Smooth muscle cell (in vitro differentiated cells): Measurements from ENCODE around the gene MTMR3. TPM values are rescaled to one million over a fixed set of nuclear protein-coding genes. Genes with fewer than 3 reads are reported as not detected.

Experiments used
- DNase-seq: peaks from one replicate; lab custom pipeline; 2025; ENCODE audit not compliant: unreplicated experiment; lab: John Stamatoyannopoulos, UW
- H2AFZ ChIP-seq: fragments of 200-600 bp; sonication (generic); 2 replicates; pipeline ENCODE4 v1.6.0; 2016; ENCODE audit warnings: antibody characterized with exemption, low read depth, mild to moderate bottlenecking
- H3F3A ChIP-seq: fragments of 200-600 bp; sonication (generic); 2 replicates; pipeline ENCODE4 v1.6.0; 2017; ENCODE audit warnings: antibody characterized with exemption, low read depth
- H3K27ac ChIP-seq: fragments of 200-600 bp; sonication (generic); 2 replicates; pipeline ENCODE4 v1.5.1; 2016; ENCODE audit warnings: low read depth, mild to moderate bottlenecking
- H3K27me3 ChIP-seq: fragments of 200-600 bp; sonication (generic); 2 replicates; pipeline ENCODE4 v1.6.1; 2016; ENCODE audit warnings: low read depth, mild to moderate bottlenecking
- H3K36me3 ChIP-seq: fragments of 200-600 bp; sonication (generic); 2 replicates; pipeline ENCODE4 v1.5.1; 2016; ENCODE audit warnings: low read depth
- H3K4me1 ChIP-seq: fragments of 200-600 bp; sonication (generic); 2 replicates; pipeline ENCODE4 v1.5.1; 2016; ENCODE audit warnings: low read depth
- H3K4me2 ChIP-seq: fragments of 200-600 bp; sonication (generic); 2 replicates; pipeline ENCODE4 v1.6.0; 2016; ENCODE audit warnings: mild to moderate bottlenecking
- H3K4me3 ChIP-seq: fragments of 200-600 bp; sonication (generic); 2 replicates; pipeline ENCODE4 v1.5.1; 2016; ENCODE audit warnings: mild to moderate bottlenecking
- H3K79me2 ChIP-seq: fragments of 200-600 bp; sonication (generic); 2 replicates; pipeline ENCODE4 v1.6.0; 2016; ENCODE audit warnings: low read depth, mild to moderate bottlenecking
- H3K9ac ChIP-seq: fragments of 200-600 bp; sonication (generic); 2 replicates; pipeline ENCODE4 v1.6.0; 2016; ENCODE audit warnings: low read depth
- H3K9me3 ChIP-seq: fragments of 200-600 bp; sonication (generic); replicated peaks from 2 replicates; pipeline ENCODE4 v1.5.1; 2016; ENCODE audit warnings: low read depth
- H4K20me1 ChIP-seq: fragments of 200-600 bp; sonication (generic); 2 replicates; pipeline ENCODE4 v1.6.0; 2016; ENCODE audit warnings: low read depth
- CTCF ChIP-seq: fragments of 200-600 bp; sonication (generic); IDR thresholded peaks from 2 replicates; pipeline ENCODE4 v1.5.1; 2017; ENCODE audit warnings: borderline replicate concordance, mild to moderate bottlenecking, antibody characterized with exemption; ENCODE audit not compliant: insufficient read depth, poor library complexity, severe bottlenecking
- WGBS: methylation state at CpG from one replicate; pipeline ENCODE4 v1.1.7; 2016; ENCODE audit warnings: low lambda C conversion rate; 5-methylcytosine and 5-hydroxymethylcytosine counted together
- polyA plus RNA-seq: library from polyadenylated mRNA; unstranded; fragments of >200 nt; fragmentation: Nextera tagmentation; extraction: Ambion mirVana; gene quantifications from 2 replicates; pipeline ENCODE4 v1.2.1, GENCODE V29; 2016
- total RNA-seq: library from RNA; depleted of rRNA; stranded (reverse); fragments of >200 nt; gene quantifications from 2 replicates; pipeline ENCODE4 v1.2.3, GENCODE V29; 2014

The MTMR3 gene
- total and polyA plus RNA-seq, 2 experiments from 2014 or later, result 15.8 to 48.9 TPM

- Histone ChIP-seq H3K36me3 (no peaks in the 10 kb centered on the region), H2AFZ (no peak overlapping the region), H3K4me2 (no peak overlapping the region), H3K79me2 (no peaks in the 10 kb centered on the region), H3K4me3 (no peak overlapping the region), H3K9me3 (no peaks in the 10 kb centered on the region), H4K20me1 (no peaks in the 10 kb centered on the region), H3K9ac (no peak overlapping the region), H3K27me3 (no peaks in the 10 kb centered on the region), H3F3A (peaks cover 4% of the 10 kb centered on the region), H3K4me1 (no peaks in the 10 kb centered on the region), H3K27ac (no peak overlapping the region)
- 94% methylated on average over 21 of the region's 21 CpGs for WGBS
- TF ChIP-seq CTCF, result no peak
- DNase-seq, result no peak
Observed at GRCh38 chr22:30045901-30046715, 163.1 kb downstream of the MTMR3 start.

- Histone ChIP-seq H3K4me2 (no peak overlapping the region), H3K27ac (no peak overlapping the region), H3K4me3 (no peak overlapping the region), H3K9me3 (no peaks in the 10 kb centered on the region), H3K9ac (no peak overlapping the region), H2AFZ (no peak overlapping the region), H3K79me2 (no peaks in the 10 kb centered on the region), H3K4me1 (no peaks in the 10 kb centered on the region), H3F3A (peaks cover 4% of the 10 kb centered on the region), H4K20me1 (no peaks in the 10 kb centered on the region), H3K36me3 (no peaks in the 10 kb centered on the region), H3K27me3 (no peaks in the 10 kb centered on the region)
- 96% methylated on average over 15 of the region's 15 CpGs for WGBS
- no peak for TF ChIP-seq CTCF
- DNase-seq, result no peak
Observed at GRCh38 chr22:30046716-30047363, 163.9 kb downstream of the MTMR3 start.

GRCh38 chr22:30047364-30047738, 164.4 kb downstream of the MTMR3 start:
- H3K9ac ChIP-seq, result no peak overlapping the region
- H3K79me2 ChIP-seq, result no peaks in the 10 kb centered on the region
- H3K36me3 ChIP-seq, result no peaks in the 10 kb centered on the region
- H3K4me3 ChIP-seq, result no peak overlapping the region
- H3K4me1 ChIP-seq, result no peaks in the 10 kb centered on the region
- H3K9me3 ChIP-seq, result no peaks in the 10 kb centered on the region
- H3K4me2 ChIP-seq, result no peak overlapping the region
- H3F3A ChIP-seq, result peaks cover 4% of the 10 kb centered on the region
- no peak overlapping the region for H3K27ac ChIP-seq
- WGBS, result 97% methylated on average over 3 of the region's 3 CpGs
- no peak overlapping the region for H2AFZ ChIP-seq
- no peaks in the 10 kb centered on the region for H3K27me3 ChIP-seq
- DNase-seq, result no peak
- TF ChIP-seq CTCF, result no peak
- H4K20me1 ChIP-seq, result no peaks in the 10 kb centered on the region
